GM23338 (cell line): ENCODE data around the gene TPSB2. TPM values are rescaled to one million over a fixed set of nuclear protein-coding genes. Genes with fewer than 3 reads are reported as not detected.

ENCODE experiments used
- ATAC-seq: fragments of 200-7000 bp; cut with Tn5 transposase; 3 replicates; pipeline ENCODE4 v1.9.1; 2020
- DNase-seq: peaks from one replicate; pipeline ENCODE4 v3.0.0-alpha.2; 2015; ENCODE audit warnings: low spot score
- H2AFZ ChIP-seq: fragments of 200-600 bp; sonication (generic); 2 replicates; pipeline ENCODE4 v1.8.0; 2016; ENCODE audit warnings: antibody characterized with exemption, mild to moderate bottlenecking, moderate library complexity
- H3F3A ChIP-seq: fragments of 200-600 bp; sonication (generic); replicated peaks from 2 replicates; pipeline ENCODE4 v1.8.0; 2017; ENCODE audit warnings: antibody characterized with exemption, mixed run types, low read depth
- H3K27ac ChIP-seq: fragments of 200-600 bp; sonication (generic); 2 replicates; pipeline ENCODE4 v1.6.1; 2016; ENCODE audit warnings: low read depth
- H3K27me3 ChIP-seq: fragments of 200-600 bp; sonication (generic); 2 replicates; pipeline ENCODE4 v1.8.0; 2016; ENCODE audit warnings: mild to moderate bottlenecking, mixed run types, moderate library complexity; ENCODE audit not compliant: insufficient read depth
- H3K36me3 ChIP-seq: fragments of 200-600 bp; sonication (generic); 2 replicates; pipeline ENCODE4 v1.8.0; 2016; ENCODE audit warnings: mild to moderate bottlenecking; ENCODE audit not compliant: insufficient read depth
- H3K4me1 ChIP-seq: fragments of 200-600 bp; sonication (generic); 2 replicates; pipeline ENCODE4 v1.8.0; 2016; ENCODE audit warnings: mild to moderate bottlenecking, moderate library complexity; ENCODE audit not compliant: insufficient read depth
- H3K4me2 ChIP-seq: fragments of 200-600 bp; sonication (generic); 2 replicates; pipeline ENCODE4 v1.7.1; 2017; ENCODE audit warnings: mixed run types
- H3K4me3 ChIP-seq: fragments of 200-600 bp; sonication (generic); 2 replicates; pipeline ENCODE4 v1.6.1; 2016; ENCODE audit warnings: mixed run types
- H3K79me2 ChIP-seq: fragments of 200-600 bp; sonication (generic); replicated peaks from 2 replicates; pipeline ENCODE4 v1.8.0; 2017; ENCODE audit warnings: mild to moderate bottlenecking; ENCODE audit not compliant: insufficient read depth
- H3K9me2 ChIP-seq: fragments of 200-600 bp; sonication (generic); 2 replicates; pipeline ENCODE4 v1.8.0; 2017; ENCODE audit not compliant: insufficient read depth
- H4K20me1 ChIP-seq: fragments of 200-600 bp; sonication (generic); replicated peaks from 2 replicates; pipeline ENCODE4 v1.8.0; 2017; ENCODE audit warnings: mild to moderate bottlenecking; ENCODE audit not compliant: insufficient read depth
- H3K27ac Mint-ChIP-seq: 2 replicates; pipeline ENCODE4 v1.8.0; 2020; ENCODE audit warnings: inconsistent platforms, mild to moderate bottlenecking, moderate library complexity, mixed read lengths
- H3K27me3 Mint-ChIP-seq: 3 replicates; pipeline ENCODE4 v1.8.0; 2022; ENCODE audit warnings: low read depth, mild to moderate bottlenecking, moderate library complexity, mixed read lengths, inconsistent platforms; ENCODE audit not compliant: insufficient read depth, poor library complexity
- H3K36me3 Mint-ChIP-seq: 3 replicates; pipeline ENCODE4 v1.8.0; 2021; ENCODE audit warnings: low read depth, mild to moderate bottlenecking, inconsistent platforms, moderate library complexity, mixed read lengths
- H3K4me1 Mint-ChIP-seq: 3 replicates; pipeline ENCODE4 v1.8.0; 2020; ENCODE audit warnings: mild to moderate bottlenecking, inconsistent platforms, mixed read lengths
- H3K4me3 Mint-ChIP-seq: 3 replicates; pipeline ENCODE4 v1.8.0; 2021; ENCODE audit warnings: moderate library complexity, mild to moderate bottlenecking, inconsistent platforms, mixed read lengths
- H3K9me3 Mint-ChIP-seq: 3 replicates; pipeline ENCODE4 v1.8.0; 2020; ENCODE audit warnings: moderate library complexity, mild to moderate bottlenecking, inconsistent platforms, mixed read lengths
- EZH2phosphoT487 ChIP-seq: fragments of 200-600 bp; sonication (generic); IDR thresholded peaks from one replicate; pipeline ENCODE4 v1.8.1; 2018; ENCODE audit warnings: antibody characterized with exemption; ENCODE audit not compliant: unreplicated experiment
- NANOG ChIP-seq: IDR thresholded peaks from 2 replicates; pipeline ENCODE4 v1.6.1; 2016; ENCODE audit warnings: antibody characterized with exemption, borderline replicate concordance
- POLR2AphosphoS5 ChIP-seq: IDR thresholded peaks from 2 replicates; pipeline ENCODE4 v1.6.1; 2016; ENCODE audit warnings: antibody characterized with exemption, low read depth
- STAT1 ChIP-seq: IDR thresholded peaks from one replicate; pipeline ENCODE4 v1.6.1; 2016; ENCODE audit warnings: antibody characterized with exemption; ENCODE audit not compliant: unreplicated experiment
- polyA plus RNA-seq: library from polyadenylated mRNA; unstranded; fragments of >200 nt; fragmentation: Nextera tagmentation; extraction: Ambion mirVana; gene quantifications from 2 replicates; pipeline ENCODE4 v1.2.1, GENCODE V29; 2016
- total RNA-seq: library from RNA; depleted of rRNA; stranded (reverse); fragments of >200 nt; shearing (Covaris generic); gene quantifications from 2 replicates; pipeline ENCODE4 v1.2.3, GENCODE V29; 2014
- TF ChIP-seq, protein P1 (sequence below): fragments of 250-450 bp; sonication (Bioruptor Pico); IDR thresholded peaks from 2 replicates; pipeline ENCODE4 v1.5.0; 2020; ENCODE audit warnings: mild to moderate bottlenecking, moderate library complexity
- TF ChIP-seq, protein P2 (sequence below): IDR thresholded peaks from one replicate; pipeline ENCODE4 v1.6.1; 2018; ENCODE audit warnings: antibody characterized with exemption; ENCODE audit not compliant: unreplicated experiment
- TF ChIP-seq, protein P3 (sequence below): IDR thresholded peaks from 2 replicates; pipeline ENCODE4 v1.6.1; 2016; ENCODE audit warnings: antibody characterized with exemption

TPSB2 gene
- total and polyA plus RNA-seq, 2 experiments from 2014 or later = 0.23 TPM; not detected in 1

DNA sequence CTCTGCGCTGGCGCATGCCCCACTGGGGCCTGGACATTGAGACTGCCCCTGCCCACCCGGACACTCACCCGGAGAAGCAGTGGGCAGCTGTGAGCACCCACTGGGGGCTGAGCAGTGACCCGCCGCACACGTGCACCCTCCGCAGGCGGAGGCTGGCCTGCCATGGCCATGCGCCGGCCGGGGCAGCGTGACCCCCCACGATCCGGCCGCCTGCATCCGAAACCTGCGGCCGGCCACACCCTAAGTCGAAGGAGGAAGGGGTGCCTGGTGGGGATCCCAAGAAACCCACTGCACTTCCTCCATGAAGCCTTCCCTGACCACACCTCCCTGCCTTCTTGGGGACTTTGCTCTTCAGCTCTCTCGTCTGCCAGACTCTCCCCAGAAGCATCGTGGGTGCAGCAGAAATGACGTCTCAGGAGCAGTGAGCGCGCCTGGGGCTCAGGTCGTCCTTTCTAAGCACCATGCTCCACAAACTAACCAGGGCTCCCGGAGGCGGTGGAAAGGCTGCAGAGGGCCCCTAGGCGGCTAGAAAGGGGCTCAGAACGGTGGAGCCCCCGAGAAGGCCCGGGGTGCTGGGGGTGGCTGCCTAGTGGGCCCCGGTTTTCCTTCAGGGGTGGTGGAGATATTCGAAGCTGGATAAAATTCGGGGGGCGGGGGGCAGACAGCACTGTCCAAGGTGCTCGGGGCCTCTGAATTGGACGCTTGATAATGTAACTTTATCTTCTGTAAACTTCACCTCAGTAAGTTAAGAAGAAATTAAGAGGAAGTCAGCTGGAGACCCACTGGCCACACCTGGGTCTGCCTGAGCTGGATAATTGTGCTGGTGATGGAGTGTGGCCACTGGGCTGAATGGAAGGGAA is 6.4 kb downstream of the TPSB2 start:
- no peaks in the 10 kb centered on the region for H3K4me1 Mint-ChIP-seq

GRCh38 chr16:1222553-1223354 is 7.2 kb downstream of the TPSB2 start:
- Mint-ChIP-seq H3K27ac (no peak overlapping the region), H3K9me3 (no peaks in the 10 kb centered on the region), H3K4me1 (no peaks in the 10 kb centered on the region), H3K27me3 (peaks cover 22% of the 10 kb centered on the region), H3K36me3 (no peaks in the 10 kb centered on the region; the same call in 2 of the 3 replicates), H3K4me3 (no peak overlapping the region)
- Histone ChIP-seq H3K9me2 (no peaks in the 10 kb centered on the region), H3K27ac (no peak overlapping the region), H2AFZ (no peak overlapping the region), H4K20me1 (no peaks in the 10 kb centered on the region; the same call in none of the 2 replicates), H3K36me3 (no peaks in the 10 kb centered on the region), H3K79me2 (no peaks in the 10 kb centered on the region), H3K4me3 (no peak overlapping the region), H3F3A (no peaks in the 10 kb centered on the region), H3K4me2 (no peak overlapping the region), H3K4me1 (no peaks in the 10 kb centered on the region), H3K27me3 (no peaks in the 10 kb centered on the region)
- DNase-seq (no peak), ATAC-seq (no peak)
- no peak for TF ChIP-seq EZH2phosphoT487
- TF ChIP-seq, protein P1, sequence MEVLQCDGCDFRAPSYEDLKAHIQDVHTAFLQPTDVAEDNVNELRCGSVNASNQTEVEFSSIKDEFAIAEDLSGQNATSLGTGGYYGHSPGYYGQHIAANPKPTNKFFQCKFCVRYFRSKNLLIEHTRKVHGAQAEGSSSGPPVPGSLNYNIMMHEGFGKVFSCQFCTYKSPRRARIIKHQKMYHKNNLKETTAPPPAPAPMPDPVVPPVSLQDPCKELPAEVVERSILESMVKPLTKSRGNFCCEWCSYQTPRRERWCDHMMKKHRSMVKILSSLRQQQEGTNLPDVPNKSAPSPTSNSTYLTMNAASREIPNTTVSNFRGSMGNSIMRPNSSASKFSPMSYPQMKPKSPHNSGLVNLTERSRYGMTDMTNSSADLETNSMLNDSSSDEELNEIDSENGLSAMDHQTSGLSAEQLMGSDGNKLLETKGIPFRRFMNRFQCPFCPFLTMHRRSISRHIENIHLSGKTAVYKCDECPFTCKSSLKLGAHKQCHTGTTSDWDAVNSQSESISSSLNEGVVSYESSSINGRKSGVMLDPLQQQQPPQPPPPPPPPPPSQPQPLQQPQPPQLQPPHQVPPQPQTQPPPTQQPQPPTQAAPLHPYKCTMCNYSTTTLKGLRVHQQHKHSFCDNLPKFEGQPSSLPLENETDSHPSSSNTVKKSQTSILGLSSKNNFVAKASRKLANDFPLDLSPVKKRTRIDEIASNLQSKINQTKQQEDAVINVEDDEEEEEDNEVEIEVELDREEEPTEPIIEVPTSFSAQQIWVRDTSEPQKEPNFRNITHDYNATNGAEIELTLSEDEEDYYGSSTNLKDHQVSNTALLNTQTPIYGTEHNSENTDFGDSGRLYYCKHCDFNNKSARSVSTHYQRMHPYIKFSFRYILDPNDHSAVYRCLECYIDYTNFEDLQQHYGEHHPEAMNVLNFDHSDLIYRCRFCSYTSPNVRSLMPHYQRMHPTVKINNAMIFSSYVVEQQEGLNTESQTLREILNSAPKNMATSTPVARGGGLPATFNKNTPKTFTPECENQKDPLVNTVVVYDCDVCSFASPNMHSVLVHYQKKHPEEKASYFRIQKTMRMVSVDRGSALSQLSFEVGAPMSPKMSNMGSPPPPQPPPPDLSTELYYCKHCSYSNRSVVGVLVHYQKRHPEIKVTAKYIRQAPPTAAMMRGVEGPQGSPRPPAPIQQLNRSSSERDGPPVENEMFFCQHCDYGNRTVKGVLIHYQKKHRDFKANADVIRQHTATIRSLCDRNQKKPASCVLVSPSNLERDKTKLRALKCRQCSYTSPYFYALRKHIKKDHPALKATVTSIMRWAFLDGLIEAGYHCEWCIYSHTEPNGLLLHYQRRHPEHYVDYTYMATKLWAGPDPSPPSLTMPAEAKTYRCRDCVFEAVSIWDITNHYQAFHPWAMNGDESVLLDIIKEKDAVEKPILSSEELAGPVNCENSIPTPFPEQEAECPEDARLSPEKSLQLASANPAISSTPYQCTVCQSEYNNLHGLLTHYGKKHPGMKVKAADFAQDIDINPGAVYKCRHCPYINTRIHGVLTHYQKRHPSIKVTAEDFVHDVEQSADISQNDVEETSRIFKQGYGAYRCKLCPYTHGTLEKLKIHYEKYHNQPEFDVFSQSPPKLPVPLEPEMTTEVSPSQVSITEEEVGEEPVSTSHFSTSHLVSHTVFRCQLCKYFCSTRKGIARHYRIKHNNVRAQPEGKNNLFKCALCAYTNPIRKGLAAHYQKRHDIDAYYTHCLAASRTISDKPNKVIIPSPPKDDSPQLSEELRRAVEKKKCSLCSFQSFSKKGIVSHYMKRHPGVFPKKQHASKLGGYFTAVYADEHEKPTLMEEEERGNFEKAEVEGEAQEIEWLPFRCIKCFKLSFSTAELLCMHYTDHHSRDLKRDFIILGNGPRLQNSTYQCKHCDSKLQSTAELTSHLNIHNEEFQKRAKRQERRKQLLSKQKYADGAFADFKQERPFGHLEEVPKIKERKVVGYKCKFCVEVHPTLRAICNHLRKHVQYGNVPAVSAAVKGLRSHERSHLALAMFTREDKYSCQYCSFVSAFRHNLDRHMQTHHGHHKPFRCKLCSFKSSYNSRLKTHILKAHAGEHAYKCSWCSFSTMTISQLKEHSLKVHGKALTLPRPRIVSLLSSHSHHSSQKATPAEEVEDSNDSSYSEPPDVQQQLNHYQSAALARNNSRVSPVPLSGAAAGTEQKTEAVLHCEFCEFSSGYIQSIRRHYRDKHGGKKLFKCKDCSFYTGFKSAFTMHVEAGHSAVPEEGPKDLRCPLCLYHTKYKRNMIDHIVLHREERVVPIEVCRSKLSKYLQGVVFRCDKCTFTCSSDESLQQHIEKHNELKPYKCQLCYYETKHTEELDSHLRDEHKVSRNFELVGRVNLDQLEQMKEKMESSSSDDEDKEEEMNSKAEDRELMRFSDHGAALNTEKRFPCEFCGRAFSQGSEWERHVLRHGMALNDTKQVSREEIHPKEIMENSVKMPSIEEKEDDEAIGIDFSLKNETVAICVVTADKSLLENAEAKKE (CRISPR knock-in tag) = no peak
- no peak for TF ChIP-seq NANOG
- TF ChIP-seq STAT1 = no peak
- TF ChIP-seq POLR2AphosphoS5 = no peak
- TF ChIP-seq, protein P2, sequence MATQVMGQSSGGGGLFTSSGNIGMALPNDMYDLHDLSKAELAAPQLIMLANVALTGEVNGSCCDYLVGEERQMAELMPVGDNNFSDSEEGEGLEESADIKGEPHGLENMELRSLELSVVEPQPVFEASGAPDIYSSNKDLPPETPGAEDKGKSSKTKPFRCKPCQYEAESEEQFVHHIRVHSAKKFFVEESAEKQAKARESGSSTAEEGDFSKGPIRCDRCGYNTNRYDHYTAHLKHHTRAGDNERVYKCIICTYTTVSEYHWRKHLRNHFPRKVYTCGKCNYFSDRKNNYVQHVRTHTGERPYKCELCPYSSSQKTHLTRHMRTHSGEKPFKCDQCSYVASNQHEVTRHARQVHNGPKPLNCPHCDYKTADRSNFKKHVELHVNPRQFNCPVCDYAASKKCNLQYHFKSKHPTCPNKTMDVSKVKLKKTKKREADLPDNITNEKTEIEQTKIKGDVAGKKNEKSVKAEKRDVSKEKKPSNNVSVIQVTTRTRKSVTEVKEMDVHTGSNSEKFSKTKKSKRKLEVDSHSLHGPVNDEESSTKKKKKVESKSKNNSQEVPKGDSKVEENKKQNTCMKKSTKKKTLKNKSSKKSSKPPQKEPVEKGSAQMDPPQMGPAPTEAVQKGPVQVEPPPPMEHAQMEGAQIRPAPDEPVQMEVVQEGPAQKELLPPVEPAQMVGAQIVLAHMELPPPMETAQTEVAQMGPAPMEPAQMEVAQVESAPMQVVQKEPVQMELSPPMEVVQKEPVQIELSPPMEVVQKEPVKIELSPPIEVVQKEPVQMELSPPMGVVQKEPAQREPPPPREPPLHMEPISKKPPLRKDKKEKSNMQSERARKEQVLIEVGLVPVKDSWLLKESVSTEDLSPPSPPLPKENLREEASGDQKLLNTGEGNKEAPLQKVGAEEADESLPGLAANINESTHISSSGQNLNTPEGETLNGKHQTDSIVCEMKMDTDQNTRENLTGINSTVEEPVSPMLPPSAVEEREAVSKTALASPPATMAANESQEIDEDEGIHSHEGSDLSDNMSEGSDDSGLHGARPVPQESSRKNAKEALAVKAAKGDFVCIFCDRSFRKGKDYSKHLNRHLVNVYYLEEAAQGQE = no peak

More for the DNA sequence above, 6.4 kb downstream of the TPSB2 start:
- Histone ChIP-seq H4K20me1 (no peaks in the 10 kb centered on the region; the same call in none of the 2 replicates), H3K27me3 (no peaks in the 10 kb centered on the region), H3K79me2 (no peaks in the 10 kb centered on the region), H3F3A (no peaks in the 10 kb centered on the region), H2AFZ (no peak overlapping the region), H3K36me3 (no peaks in the 10 kb centered on the region), H3K27ac (no peak overlapping the region), H3K4me1 (no peaks in the 10 kb centered on the region), H3K4me2 (no peak overlapping the region), H3K9me2 (no peaks in the 10 kb centered on the region), H3K4me3 (no peak overlapping the region)
- no peaks in the 10 kb centered on the region; the same call in 2 of the 3 replicates for H3K36me3 Mint-ChIP-seq
- no peak overlapping the region; the same call in 1 of the 2 replicates for H3K27ac Mint-ChIP-seq
- ATAC-seq (no peak), DNase-seq (no peak)
- TF ChIP-seq, protein P3, sequence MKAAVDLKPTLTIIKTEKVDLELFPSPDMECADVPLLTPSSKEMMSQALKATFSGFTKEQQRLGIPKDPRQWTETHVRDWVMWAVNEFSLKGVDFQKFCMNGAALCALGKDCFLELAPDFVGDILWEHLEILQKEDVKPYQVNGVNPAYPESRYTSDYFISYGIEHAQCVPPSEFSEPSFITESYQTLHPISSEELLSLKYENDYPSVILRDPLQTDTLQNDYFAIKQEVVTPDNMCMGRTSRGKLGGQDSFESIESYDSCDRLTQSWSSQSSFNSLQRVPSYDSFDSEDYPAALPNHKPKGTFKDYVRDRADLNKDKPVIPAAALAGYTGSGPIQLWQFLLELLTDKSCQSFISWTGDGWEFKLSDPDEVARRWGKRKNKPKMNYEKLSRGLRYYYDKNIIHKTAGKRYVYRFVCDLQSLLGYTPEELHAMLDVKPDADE = no peak
- no peak for TF ChIP-seq NANOG
- no peak for TF ChIP-seq POLR2AphosphoS5
- H3K9me3 Mint-ChIP-seq = no peaks in the 10 kb centered on the region
- no peak overlapping the region for H3K4me3 Mint-ChIP-seq
- peaks cover 23% of the 10 kb centered on the region for H3K27me3 Mint-ChIP-seq
